ENCODE results near the gene MRTFA.
"Not testable (repeated sequence)": the region's sequence is repeated elsewhere in the genome, so short reads cannot be mapped to it uniquely, and the experiment has no call there.

MRTFA gene

GRCh38 chr22:40517631-40518030 is 118.9 kb downstream of the MRTFA start:
- H3K27ac ChIP-seq = no peak overlapping the region
- TF ChIP-seq ZFX (IDR thresholded peaks at IDR 0.05; ENCODE audit: borderline replicate concordance) (no peak), CTCF (IDR thresholded peaks at IDR 0.05) (no peak)

DNA sequence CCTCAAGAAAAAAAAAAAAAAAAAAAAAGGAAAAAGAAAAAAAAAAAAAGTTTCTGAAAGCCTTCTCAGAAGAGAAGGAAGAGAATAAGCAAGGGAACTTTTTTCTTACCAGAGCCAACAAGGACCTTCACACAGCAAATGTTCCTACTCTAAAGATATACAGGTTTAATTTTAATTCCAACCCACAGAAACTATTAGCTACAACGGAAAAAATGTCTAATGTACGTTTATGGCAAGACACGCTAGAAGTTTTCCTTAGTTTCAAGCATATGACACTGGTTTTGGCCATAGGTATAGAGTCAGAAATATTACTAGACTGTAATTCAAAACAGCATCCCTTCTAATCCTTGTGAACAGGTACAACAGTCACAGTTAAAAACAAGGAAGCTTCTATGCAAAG is 120.1 kb downstream of the MRTFA start:
- H3K27ac ChIP-seq = no peak overlapping the region
- no peak for TF ChIP-seq CTCF (IDR thresholded peaks at IDR 0.05)
- TF ChIP-seq ZFX (IDR thresholded peaks at IDR 0.05; ENCODE audit: borderline replicate concordance) = no peak

DNA sequence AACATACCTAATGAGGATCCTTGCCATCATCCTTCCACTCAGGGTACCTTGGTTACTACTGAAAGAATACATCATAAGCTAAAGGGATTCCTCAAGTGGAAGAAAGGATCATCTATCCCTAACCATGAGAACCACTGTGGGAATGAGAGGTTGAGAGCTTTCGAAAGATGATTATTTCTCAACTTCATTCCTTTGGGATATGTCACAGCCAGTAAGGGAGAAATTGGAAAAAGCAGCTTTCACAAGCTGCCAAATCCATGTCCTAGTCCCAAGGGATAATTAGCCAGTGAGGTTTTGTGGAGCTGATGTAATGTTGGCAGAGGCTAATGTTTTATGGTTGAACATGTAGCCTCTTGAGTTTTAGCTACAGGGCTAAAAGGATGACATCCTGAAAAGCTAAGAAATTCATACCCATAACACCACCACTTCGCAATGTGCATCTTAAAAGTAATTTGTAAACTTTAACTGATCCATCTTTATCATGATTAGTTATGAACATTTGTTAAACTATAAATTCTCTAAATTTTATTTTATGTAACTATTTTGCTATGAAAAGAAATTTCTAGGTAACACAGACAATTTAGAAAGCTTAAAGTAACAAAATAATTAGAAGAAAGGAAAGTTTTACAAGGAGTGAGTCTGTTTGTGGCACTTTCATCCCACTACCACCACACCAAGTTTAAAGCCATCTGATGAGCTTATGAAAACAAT is 123.9 kb downstream of the MRTFA start:
- H3K27ac ChIP-seq = no peak overlapping the region
- no peak for TF ChIP-seq ZFX (IDR thresholded peaks at IDR 0.05; ENCODE audit: borderline replicate concordance)
- TF ChIP-seq CTCF (IDR thresholded peaks at IDR 0.05) = no peak

GRCh38 chr22:40511604-40512003 is 124.9 kb downstream of the MRTFA start:
- TF ChIP-seq CTCF (IDR thresholded peaks at IDR 0.05) (no peak), ZFX (IDR thresholded peaks at IDR 0.05; ENCODE audit: borderline replicate concordance) (no peak)
- no peak overlapping the region for H3K27ac ChIP-seq

GRCh38 chr22:40510631-40511364 is 125.7 kb downstream of the MRTFA start:
- TF ChIP-seq CTCF (IDR thresholded peaks at IDR 0.05) (no peak), ZFX (IDR thresholded peaks at IDR 0.05; ENCODE audit: borderline replicate concordance) (no peak)
- H3K27ac ChIP-seq = no peak overlapping the region

DNA sequence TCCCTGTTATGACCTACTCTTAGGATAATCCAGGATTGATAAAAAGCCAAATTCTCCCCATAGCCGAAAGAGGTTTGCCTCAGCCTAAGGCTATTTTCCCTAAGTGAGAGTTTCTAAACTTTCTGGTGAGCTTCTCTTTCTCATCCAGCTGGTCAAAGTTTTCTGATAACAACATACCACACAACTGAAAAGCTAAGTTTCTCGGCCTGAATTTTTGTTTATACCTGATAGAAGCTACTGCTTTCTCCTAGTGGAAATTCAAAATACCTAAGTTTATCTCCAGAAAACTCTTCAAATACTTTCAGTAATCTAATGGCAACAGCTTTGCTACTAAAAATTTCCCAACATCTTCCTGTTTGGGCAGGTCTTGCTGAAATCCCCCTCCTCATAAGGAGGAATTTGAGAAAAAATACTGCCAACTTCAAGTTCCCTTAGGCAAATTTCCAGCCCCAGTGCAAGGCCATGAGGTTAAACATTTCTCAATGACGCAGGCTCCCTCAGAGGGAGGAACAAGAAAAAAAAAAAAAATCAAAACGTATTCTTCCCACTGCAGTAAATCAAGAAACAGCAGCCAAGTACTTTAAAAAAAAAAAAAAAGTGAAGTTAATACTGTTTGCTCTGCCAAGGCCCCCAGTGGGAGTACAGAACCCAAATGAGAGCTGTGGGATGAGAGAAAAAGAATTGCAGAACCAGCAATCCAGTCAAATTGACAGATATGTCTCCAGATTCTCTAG is 127.0 kb downstream of the MRTFA start:
- no peak overlapping the region for H3K27ac ChIP-seq
- TF ChIP-seq CTCF (IDR thresholded peaks at IDR 0.05) = no peak
- no peak for TF ChIP-seq ZFX (IDR thresholded peaks at IDR 0.05; ENCODE audit: borderline replicate concordance)

- not testable (repeated sequence) for H3K27ac ChIP-seq
These were observed 128.5 kb downstream of the MRTFA start for GRCh38 chr22:40508046-40508445.

All from 22Rv1 (cell line).